HG03095 (cell line): ENCODE data around the gene KNL1.
"Not testable (repeated sequence)": the region's sequence is repeated elsewhere in the genome, so short reads cannot be mapped to it uniquely, and the experiment has no call there.

ENCODE experiments used
- ATAC-seq: cut with Tn5 transposase; IDR thresholded peaks from one replicate; pipeline ENCODE4 v1.9.1; 2021; ENCODE audit warnings: moderate library complexity; ENCODE audit not compliant: unreplicated experiment

KNL1 gene, protein sequence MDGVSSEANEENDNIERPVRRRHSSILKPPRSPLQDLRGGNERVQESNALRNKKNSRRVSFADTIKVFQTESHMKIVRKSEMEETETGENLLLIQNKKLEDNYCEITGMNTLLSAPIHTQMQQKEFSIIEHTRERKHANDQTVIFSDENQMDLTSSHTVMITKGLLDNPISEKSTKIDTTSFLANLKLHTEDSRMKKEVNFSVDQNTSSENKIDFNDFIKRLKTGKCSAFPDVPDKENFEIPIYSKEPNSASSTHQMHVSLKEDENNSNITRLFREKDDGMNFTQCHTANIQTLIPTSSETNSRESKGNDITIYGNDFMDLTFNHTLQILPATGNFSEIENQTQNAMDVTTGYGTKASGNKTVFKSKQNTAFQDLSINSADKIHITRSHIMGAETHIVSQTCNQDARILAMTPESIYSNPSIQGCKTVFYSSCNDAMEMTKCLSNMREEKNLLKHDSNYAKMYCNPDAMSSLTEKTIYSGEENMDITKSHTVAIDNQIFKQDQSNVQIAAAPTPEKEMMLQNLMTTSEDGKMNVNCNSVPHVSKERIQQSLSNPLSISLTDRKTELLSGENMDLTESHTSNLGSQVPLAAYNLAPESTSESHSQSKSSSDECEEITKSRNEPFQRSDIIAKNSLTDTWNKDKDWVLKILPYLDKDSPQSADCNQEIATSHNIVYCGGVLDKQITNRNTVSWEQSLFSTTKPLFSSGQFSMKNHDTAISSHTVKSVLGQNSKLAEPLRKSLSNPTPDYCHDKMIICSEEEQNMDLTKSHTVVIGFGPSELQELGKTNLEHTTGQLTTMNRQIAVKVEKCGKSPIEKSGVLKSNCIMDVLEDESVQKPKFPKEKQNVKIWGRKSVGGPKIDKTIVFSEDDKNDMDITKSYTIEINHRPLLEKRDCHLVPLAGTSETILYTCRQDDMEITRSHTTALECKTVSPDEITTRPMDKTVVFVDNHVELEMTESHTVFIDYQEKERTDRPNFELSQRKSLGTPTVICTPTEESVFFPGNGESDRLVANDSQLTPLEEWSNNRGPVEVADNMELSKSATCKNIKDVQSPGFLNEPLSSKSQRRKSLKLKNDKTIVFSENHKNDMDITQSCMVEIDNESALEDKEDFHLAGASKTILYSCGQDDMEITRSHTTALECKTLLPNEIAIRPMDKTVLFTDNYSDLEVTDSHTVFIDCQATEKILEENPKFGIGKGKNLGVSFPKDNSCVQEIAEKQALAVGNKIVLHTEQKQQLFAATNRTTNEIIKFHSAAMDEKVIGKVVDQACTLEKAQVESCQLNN (N-terminal part only)

DNA sequence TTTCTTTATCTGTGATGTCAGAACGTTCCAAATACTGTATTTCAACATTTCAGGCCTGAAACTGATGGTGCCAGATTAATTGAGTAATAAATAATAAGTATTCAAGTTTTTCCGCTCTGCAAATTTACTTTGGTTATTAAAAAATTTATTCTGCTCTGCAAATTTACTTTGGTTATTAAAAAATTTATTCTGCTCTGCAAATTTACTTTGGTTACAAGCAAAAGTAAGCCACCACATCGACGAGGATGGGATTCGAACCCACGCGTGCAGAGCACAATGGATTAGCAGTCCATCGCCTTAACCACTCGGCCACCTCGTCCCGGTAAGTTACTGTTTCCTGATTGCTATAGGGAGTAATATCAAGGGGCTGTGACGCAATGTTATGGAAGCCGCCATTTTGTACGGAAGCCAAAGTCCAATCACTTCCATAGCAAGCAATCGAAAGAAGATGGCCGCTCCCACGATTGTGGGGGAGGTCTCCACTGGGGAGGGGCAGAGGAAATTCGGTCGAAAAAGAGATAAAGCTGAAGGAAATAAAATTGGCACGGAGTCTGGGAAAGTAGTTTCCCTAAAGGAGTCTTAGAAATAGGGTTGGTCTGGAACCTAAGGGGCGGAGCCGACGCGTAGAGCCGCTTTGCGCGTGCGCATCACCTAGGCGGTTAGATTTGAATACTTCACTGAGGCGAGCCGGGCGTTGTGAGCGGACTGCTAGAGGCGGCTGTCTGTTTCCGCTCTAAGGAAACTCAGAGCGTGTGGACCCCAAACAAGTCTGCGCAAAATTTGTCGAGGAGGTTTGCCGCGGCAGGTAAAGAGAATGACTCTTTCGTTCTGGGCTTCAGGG is at the start of gene KNL1:
Gene KNL1, plus strand, starts transcription at position 662 of the 841 bp plus-strand sequence. CDS start 8,683 bp downstream, outside the sequence.
- peak; percentile 55 for ATAC-seq

DNA sequence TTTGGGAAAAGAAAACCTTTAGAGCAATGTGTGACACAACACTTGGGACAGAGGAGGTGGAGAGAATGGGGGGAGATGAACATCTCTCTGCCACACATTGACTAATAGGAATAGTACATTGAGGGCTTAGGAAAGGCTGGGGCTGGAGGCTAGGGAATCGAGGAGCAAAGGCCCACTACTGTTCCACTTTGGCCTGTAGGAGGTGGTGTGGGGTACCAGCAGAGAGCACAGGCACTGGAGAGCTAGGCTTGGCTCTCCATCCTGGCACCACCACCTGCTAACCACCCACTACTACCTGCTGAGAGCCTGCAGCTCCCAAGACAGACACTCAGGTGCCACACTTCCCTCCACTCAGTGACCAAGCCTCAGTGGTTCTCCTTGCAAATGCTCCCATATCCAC is 48.6 kb upstream of the KNL1 start:
- no peak for ATAC-seq

- no peak for ATAC-seq
These were observed 45.4 kb upstream of the KNL1 start for GRCh38 chr15:40548610-40549009.

GRCh38 chr15:40549894-40550293 is 44.2 kb upstream of the KNL1 start:
- no peak for ATAC-seq

DNA sequence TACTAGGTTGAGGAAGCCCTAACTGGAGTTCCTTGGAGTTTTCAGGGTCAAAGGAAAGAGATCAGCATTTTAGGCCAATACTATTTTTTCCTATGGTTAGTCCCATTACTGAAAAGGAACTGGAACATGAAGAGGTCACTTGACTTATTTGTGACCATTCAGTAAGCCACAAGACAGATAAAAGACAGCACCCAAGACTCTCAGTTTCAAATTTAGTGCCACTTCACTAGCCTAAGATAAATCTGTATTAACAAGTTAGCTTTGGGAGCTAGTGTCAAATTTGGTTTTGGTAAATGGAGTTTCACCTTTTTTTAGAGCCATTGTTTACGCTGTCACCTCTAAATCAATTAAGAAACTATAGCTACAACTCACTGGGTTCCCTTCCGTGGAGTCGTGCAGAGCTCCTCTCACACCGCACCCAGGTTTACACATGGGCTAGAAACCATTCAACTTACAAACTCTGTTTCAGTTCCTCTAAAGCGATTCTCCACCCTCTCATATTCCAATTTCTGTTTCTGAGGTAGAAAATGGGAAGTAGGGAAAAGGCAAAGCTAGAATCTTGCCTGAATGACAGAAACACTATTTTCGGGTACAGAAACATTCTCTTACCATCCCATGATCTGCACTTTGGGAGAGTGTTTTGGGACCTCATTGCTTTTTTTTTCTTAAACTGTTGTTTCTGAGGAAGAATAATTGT is 43.6 kb upstream of the KNL1 start:
- peak; percentile 74 for ATAC-seq

- ATAC-seq = no peak
These were observed 39.9 kb upstream of the KNL1 start for GRCh38 chr15:40554161-40554525.

GRCh38 chr15:40555876-40556275 is 38.2 kb upstream of the KNL1 start:
- no peak for ATAC-seq

GRCh38 chr15:40558952-40559742 is 34.9 kb upstream of the KNL1 start:
- ATAC-seq = no peak

DNA sequence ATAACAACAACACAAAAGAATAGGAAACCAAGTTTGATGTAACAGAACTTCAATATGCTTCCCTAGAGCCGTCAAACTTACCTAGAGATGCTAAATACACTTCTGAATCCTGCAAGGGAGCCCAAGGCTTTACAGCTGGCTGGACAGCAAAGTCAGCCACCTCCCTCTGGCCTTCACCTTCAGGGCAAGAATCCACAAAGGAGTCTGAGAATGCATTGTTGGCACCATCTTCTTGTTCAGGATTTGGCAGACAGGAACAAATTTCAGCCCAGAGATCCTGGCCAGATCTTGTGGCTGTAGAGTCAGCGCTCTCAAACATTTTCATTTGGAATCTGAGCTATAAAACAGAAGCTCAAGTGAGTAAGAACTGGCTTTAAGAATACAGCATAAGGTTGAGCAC is 31.4 kb upstream of the KNL1 start:
- no peak for ATAC-seq

DNA sequence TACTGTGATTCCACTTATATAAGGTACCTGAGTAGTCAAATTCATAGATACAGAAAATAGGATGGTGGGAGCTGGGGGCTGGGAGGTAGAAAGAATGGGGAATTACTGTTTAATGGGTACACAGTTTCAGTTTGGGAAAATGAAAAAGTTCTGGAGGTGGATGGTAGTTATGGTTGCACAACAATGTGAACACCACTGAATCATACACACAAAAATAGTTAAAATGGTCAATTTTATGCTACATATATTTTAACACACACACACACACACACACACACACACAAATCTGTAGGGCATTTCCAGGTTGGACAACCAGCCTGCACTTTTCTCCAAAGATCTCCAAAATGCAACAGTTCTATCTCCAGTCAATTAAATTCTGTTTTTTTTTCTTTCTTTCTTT is 30.6 kb upstream of the KNL1 start:
- ATAC-seq = no peak

GRCh38 chr15:40564591-40565332 is 29.3 kb upstream of the KNL1 start, which contains the start of gene CCDC32:
Gene CCDC32, minus strand, starts transcription at chr15:40565042. Its CDS starts 2,027 bp downstream, at chr15:40563015.
- peak; percentile 93 for ATAC-seq

DNA sequence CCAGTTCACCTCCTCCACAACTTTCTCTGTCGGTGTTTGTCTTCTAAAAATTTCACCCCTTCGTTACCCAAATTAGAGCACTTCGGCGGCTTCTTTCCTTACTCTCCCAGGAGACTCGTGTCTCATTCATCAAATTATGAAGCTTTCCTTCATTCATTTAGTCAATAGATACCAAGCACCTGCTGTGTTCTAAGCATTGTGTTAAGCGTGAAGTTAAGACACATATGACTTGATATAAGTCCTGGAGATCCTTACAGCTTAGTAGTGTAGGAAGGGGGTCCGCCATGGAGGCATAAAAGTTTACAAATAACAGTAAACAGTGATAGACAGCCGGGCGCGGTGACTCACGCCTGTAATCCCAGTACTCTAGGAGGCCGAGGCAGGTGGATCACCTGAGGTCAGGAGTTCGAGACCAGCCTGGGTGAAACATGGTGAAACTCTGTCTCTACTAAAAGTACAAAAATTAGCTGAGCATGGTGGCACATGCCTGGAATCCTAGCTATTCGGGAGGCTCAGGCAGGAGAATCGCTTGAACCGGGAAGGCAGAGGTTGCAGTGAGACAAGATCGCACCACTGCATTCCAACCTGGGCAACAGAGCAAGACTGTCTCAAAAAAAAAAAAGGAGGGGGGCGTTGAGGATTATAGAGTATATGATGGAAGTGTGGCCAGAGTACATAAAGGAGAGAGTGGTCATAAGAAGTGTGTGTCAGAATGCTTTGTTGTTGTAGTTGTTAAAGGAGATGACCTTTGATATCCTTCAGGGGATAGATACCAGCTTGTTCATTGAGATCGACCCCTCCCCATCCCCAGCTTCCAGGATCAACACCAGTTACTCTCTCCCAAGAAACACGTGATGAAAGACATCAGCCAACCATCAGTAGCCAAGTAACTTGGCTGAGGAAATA is 28.5 kb upstream of the KNL1 start:
- no peak for ATAC-seq

DNA sequence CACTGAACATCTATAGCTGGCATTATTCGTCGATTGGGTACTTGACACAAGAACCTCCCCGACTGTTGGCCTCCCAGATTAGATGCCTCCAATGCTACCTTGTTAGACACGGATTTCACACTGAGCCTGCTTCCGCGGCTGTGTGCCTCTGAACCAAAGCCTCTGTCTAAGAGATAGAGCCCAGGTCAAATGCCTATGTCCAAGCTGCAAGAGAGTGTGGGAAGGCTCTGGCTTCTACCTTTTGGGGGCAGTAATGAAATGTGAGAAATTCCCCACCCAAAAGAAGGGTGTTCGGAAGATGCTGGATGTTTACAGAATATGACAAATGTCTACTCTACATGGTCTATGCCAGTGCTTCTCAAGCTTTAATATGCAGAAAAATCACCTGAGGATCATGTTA is 26.9 kb upstream of the KNL1 start:
- ATAC-seq = no peak

DNA sequence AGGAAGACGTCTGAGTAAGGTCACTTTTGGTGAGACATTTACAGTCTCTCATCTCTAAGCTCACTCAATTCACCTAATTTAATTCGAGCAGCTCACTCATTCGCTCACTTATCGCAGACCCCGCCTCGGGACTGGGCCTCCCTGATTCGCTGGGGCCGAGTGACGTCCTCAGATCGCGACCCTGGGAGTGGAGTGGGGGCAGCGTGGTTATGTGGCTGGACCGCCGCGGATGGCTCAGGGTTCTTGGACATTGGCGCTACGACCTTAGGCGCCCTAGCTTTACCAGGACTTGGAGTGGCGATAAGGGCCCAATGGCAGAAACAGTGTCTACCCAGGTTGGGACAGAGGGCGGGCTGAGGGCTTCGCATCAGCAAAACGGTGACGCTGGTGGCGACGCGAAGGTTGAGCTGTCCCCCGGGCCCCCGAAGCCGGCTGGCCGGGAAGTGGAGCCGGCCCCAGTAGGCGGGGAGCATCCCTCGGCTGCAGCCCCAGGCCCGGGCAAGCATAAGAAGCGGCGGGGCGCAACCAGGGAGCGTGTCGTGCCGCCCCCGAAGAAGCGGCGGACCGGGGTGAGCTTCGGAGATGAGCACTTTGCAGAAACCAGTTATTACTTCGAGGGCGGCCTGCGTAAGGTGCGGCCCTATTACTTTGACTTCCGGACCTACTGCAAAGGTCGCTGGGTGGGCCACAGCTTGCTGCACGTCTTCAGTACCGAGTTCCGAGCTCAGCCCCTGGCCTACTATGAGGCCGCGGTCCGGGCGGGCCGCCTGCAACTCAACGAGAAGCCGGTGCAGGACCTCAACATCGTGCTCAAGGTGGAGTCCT is 24.7 kb upstream of the KNL1 start, which contains the start of gene RPUSD2:
Gene RPUSD2, plus strand, starts transcription at position 171 of the 825 bp plus-strand sequence. Its CDS starts 39 bp downstream, at position 210.
- ATAC-seq = peak; percentile 37

DNA sequence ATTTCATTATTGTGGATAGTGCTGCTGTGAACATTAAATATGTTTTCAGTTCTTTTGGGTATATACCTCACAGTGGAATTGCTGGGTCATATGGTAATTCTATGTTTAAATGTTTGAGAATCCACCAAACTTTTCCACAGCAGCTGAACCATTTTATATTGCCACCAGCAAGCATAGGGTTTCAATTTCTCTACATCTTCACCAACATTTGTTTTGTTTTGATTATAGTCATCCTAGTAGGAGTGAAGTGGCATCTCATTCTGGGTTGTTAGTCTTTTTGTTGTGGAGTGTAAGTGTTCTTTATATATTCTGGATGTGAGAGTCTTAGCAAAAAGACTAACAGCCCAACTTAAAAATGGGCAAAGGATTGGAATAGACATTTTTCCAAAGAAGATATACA is 18.9 kb upstream of the KNL1 start:
- no peak for ATAC-seq

DNA sequence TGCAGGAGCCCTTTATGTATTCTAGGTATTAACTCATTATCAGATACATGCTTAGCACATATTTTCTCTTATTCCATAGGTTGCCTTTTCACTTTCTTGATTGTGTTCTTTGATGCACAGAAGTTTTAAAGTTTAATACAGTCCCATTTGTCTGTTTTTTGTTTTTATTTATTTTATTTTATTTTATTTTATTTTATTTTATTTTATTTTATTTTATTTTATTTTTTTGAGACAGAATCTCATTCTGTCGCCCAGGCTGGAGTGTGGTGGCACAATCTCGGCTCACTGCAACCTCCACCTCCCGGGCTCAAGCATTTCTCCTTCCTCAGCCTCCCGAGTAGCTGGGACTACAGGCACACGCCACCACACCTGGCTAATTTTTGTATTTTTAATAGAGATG is 17.1 kb upstream of the KNL1 start:
- not testable (repeated sequence) for ATAC-seq
